Activated CD8-positive, alpha-beta T cell treated with anti-CD3 and anti-CD28 coated beads for 36 hours (primary cell): ENCODE measurements around the gene GMPS. TPM values are rescaled to one million over a fixed set of nuclear protein-coding genes. Genes with fewer than 3 reads are reported as not detected.
"Not testable (repeated sequence)": the region's sequence is repeated elsewhere in the genome, so short reads cannot be mapped to it uniquely, and the experiment has no call there.

Experiments
- ATAC-seq: fragments of 200-7000 bp; cut with Tn5 transposase; one replicate; pipeline ENCODE4 v1.10.0; 2021; ENCODE audit warnings: mild to moderate bottlenecking, moderate library complexity
- CTCF ChIA-PET: fragments of 350-600 bp; sonication (Branson Sonifier 250); formaldehyde crosslinking; loops from one replicate; lab custom pipeline; 2021; ENCODE audit warnings: antibody characterized with exemption; lab: Charles Lee
- POLR2A ChIA-PET: fragments of 350-600 bp; sonication (Branson Sonifier 250); formaldehyde crosslinking; loops from one replicate; lab custom pipeline; 2021; ENCODE audit warnings: antibody characterized with exemption; lab: Charles Lee
- DNase-seq: peaks from one replicate; pipeline ENCODE4 v3.0.0-alpha.2; 2020
- H3K27ac Mint-ChIP-seq: one replicate; pipeline ENCODE4 v1.8.0; 2021; ENCODE audit warnings: mild to moderate bottlenecking, mixed read lengths
- H3K27me3 Mint-ChIP-seq: one replicate; pipeline ENCODE4 v1.8.0; 2021; ENCODE audit warnings: mixed read lengths
- H3K36me3 Mint-ChIP-seq: one replicate; pipeline ENCODE4 v1.8.0; 2021; ENCODE audit warnings: low read depth, mixed read lengths
- H3K4me1 Mint-ChIP-seq: one replicate; pipeline ENCODE4 v1.8.0; 2021; ENCODE audit warnings: low read depth, mixed read lengths
- H3K4me3 Mint-ChIP-seq: one replicate; pipeline ENCODE4 v1.8.0; 2021; ENCODE audit warnings: mild to moderate bottlenecking, moderate library complexity, mixed read lengths
- H3K9me3 Mint-ChIP-seq: one replicate; pipeline ENCODE4 v1.8.0; 2021; ENCODE audit warnings: mixed read lengths
- intact Hi-C: fragments of 100-400 bp; cut with micrococcal nuclease; formaldehyde crosslinking; loops from one replicate; pipeline ENCODE4 v1.10.0; 2022
- total RNA-seq, 2 experiments: library from RNA; stranded (reverse); gene quantifications; one replicate each; pipeline ENCODE4 v1.2.3, GENCODE V29; 2021
- TF ChIP-seq, protein P1 (sequence below): fragments of 200-600 bp; IDR thresholded peaks from one replicate; pipeline ENCODE4 v1.8.0; 2022; ENCODE audit warnings: antibody characterized with exemption, mild to moderate bottlenecking

The GMPS gene
- total RNA-seq, 2 experiments from 2014 or later = 143 to 148 TPM

DNA sequence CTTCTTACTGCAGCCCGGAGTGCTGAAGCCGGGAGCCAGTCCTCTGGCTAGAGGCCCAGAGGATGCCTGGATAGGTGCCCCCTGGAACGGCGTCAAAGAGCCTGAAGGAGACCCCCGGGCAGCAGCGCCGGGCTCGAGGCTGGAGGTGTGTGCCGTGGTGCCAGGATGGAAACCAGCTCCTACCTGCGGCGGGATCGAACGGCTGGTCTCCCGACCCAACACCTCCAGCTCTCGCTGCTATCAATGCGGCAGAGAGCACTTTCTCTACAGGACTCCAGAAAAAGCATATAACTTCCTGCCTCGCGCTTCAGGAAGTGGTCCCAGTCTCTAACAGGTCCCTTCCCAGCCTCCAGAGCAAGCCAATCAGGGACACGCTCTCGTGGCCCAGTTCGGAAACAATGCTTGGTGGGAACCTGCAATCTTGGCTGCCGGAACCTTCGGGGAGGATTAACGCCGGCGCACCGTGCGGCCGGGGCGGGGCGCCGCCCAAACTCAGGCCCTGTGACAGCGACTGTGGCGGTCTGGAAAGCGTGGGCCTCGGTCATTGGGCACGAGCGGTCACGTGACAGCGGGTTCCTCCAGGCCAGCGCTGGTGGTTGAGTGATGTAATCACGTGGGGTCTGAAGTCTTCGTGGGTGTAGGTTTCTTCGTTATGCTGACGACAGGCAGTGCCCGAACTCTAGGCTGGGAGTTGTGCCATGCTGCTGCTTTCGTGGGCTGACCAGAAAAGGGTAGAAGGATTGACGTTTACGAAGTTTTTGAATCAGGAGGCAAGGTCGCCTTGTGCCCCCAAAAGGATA, 16.1 kb upstream of the GMPS start, which contains the start of gene SLC33A1:
SLC33A1 (minus strand) TSS at position 287 of the 800 bp plus-strand sequence. CDS start 430 bp downstream, outside the sequence.
- Mint-ChIP-seq H3K4me1 (peaks cover 16% of the 10 kb centered on the region), H3K4me3 (peak within 1 kb of the TSS; percentile 87), H3K27me3 (no peaks in the 10 kb centered on the region), H3K9me3 (no peaks in the 10 kb centered on the region), H3K27ac (peak within 1 kb of the TSS; percentile 100), H3K36me3 (peaks cover 29% of the 10 kb centered on the region)
- intact Hi-C loops = loop anchor here (1.0 to 10.0 kb wide), 3 partner anchors 16 to 100 kb away; partner anchors contain the start of genes C3orf33 and GMPS
- TF ChIP-seq, protein P1, sequence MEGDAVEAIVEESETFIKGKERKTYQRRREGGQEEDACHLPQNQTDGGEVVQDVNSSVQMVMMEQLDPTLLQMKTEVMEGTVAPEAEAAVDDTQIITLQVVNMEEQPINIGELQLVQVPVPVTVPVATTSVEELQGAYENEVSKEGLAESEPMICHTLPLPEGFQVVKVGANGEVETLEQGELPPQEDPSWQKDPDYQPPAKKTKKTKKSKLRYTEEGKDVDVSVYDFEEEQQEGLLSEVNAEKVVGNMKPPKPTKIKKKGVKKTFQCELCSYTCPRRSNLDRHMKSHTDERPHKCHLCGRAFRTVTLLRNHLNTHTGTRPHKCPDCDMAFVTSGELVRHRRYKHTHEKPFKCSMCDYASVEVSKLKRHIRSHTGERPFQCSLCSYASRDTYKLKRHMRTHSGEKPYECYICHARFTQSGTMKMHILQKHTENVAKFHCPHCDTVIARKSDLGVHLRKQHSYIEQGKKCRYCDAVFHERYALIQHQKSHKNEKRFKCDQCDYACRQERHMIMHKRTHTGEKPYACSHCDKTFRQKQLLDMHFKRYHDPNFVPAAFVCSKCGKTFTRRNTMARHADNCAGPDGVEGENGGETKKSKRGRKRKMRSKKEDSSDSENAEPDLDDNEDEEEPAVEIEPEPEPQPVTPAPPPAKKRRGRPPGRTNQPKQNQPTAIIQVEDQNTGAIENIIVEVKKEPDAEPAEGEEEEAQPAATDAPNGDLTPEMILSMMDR = no peak
- DNase-seq (peak; percentile 99), ATAC-seq (peak; percentile 94)
- CTCF ChIA-PET = interaction anchor here (1.0 to 3.2 kb wide), 6 partner anchors 8 to 48 kb away, joined by 3 to 23 read pairs (median 4); partner anchors contain the start of gene C3orf33
- POLR2A ChIA-PET = interaction anchor here (1.1 to 4.6 kb wide), 9 partner anchors 10 to 110 kb away, joined by 3 to 52 read pairs (median 5); partner anchors contain the start of genes C3orf33, GMPS and PLCH1

DNA sequence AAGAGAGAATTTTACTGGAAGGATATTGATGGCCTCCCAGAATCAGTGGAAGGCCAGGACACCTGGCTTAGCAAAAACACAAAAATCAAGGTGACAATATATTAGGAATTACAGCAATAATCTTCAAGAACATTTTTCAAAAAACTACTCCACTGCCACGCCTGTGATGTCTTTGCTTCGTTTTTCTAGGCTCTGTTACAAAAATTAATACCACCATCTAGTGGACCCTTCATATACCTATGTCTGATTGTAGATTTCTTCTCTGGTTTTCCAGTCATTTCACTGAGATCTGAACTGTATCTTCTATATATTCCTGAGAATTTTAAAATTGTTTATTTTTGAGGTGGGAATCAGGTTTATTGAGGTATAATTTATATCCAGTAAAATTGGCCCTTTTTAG, 10.6 kb upstream of the GMPS start:
- no peak overlapping the region for H3K4me3 Mint-ChIP-seq
- no peaks in the 10 kb centered on the region for H3K27me3 Mint-ChIP-seq
- TF ChIP-seq, protein P1 = no peak
- no peak overlapping the region for H3K27ac Mint-ChIP-seq
- intact Hi-C loops = loop anchor here (10.0 kb wide), 1 partner anchor 105 kb away; no protein-coding TSS in a partner anchor
- no peaks in the 10 kb centered on the region for H3K9me3 Mint-ChIP-seq
- no peaks in the 10 kb centered on the region for H3K36me3 Mint-ChIP-seq
- ChIA-PET CTCF (interaction anchor here (2.7 kb wide), 1 partner anchor 54 kb away, joined by 15 read pairs; the partner anchor contains the start of gene C3orf33), POLR2A (interaction anchor here (1.2 kb wide), 1 partner anchor 22 kb away, joined by 3 read pairs; no protein-coding TSS in a partner anchor)
- ATAC-seq (no peak), DNase-seq (no peak)
- peaks cover 19% of the 10 kb centered on the region for H3K4me1 Mint-ChIP-seq

DNA sequence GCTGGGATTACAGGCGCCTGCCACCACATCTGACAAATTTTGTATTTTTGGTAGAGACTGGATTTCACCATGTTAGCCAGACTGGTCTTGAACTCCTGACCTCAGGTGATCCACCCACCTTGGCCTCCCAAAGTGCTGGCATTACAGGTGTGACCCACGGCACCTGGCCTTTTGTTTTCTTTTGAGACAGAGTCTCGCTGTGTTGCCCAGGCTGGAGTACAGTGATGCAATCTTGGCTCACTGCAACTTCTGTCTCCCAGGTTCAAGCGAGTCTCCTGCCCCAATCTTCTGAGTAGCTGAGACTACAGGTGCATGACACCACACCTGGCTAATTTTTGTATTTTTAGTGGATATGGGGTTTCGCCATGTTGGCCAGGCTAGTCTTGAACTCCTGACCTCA, 10.0 kb upstream of the GMPS start:
- peaks cover 19% of the 10 kb centered on the region for H3K4me1 Mint-ChIP-seq
- ATAC-seq, DNase-seq, H3K27ac Mint-ChIP-seq, H3K9me3 Mint-ChIP-seq, H3K4me3 Mint-ChIP-seq, H3K36me3 Mint-ChIP-seq, H3K27me3 Mint-ChIP-seq, intact Hi-C loops: not testable (repeated sequence)
- POLR2A ChIA-PET = interaction anchor here (3.1 kb wide), 1 partner anchor 11 kb away, joined by 10 read pairs; no protein-coding TSS in a partner anchor
- CTCF ChIA-PET = interaction anchor here (1.4 to 2.6 kb wide), 2 partner anchors 9 to 55 kb away, joined by 3 to 10 read pairs; partner anchors contain the start of gene C3orf33

DNA sequence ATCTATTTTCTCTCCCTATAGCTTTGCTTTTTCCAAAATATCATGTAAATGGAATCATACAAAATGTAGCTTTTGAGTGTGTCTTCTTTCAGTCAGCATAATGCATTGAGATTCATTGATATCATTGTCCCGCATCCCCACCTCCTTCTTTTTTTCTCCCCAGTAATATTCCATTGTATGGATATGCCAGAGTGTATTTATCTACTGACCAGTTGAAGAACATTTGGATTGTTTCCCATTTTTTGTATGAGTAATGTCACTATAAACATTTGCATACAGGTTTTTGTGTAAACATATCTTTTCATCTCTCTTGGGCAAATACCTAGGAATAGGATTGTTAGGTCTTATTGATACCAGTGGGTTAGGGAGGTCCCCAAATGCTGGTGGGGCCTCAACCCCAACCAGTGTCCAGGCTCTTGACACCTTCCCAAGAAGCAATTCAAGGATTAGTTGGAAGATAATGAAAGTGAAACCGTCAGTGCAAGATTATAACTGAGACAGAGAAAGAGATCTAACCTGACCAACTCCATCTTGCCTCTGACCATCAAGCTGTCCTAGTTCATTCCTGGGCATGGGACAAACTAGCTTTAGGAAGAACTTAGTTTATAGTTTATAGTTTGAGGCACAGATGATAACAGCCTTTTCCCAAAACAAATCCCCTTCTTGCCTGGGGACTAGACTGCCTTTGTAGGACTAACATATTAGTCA, 8.8 kb upstream of the GMPS start:
- intact Hi-C loops = no loop called here
- no peaks in the 10 kb centered on the region for H3K9me3 Mint-ChIP-seq
- CTCF ChIA-PET = interaction anchor here (1.4 to 2.6 kb wide), 3 partner anchors 8 to 56 kb away, joined by 3 to 10 read pairs (median 4); partner anchors contain the start of gene C3orf33
- H3K36me3 Mint-ChIP-seq = no peaks in the 10 kb centered on the region
- peaks cover 19% of the 10 kb centered on the region for H3K4me1 Mint-ChIP-seq
- H3K4me3 Mint-ChIP-seq = no peak overlapping the region
- ATAC-seq (no peak), DNase-seq (no peak)
- H3K27ac Mint-ChIP-seq = peak overlapping the region; percentile 77
- H3K27me3 Mint-ChIP-seq = no peaks in the 10 kb centered on the region
- POLR2A ChIA-PET = interaction anchor here (0.7 to 3.1 kb wide), 2 partner anchors 10 to 32 kb away, joined by 3 to 10 read pairs; no protein-coding TSS in a partner anchor
- TF ChIP-seq, protein P1 = no peak

DNA sequence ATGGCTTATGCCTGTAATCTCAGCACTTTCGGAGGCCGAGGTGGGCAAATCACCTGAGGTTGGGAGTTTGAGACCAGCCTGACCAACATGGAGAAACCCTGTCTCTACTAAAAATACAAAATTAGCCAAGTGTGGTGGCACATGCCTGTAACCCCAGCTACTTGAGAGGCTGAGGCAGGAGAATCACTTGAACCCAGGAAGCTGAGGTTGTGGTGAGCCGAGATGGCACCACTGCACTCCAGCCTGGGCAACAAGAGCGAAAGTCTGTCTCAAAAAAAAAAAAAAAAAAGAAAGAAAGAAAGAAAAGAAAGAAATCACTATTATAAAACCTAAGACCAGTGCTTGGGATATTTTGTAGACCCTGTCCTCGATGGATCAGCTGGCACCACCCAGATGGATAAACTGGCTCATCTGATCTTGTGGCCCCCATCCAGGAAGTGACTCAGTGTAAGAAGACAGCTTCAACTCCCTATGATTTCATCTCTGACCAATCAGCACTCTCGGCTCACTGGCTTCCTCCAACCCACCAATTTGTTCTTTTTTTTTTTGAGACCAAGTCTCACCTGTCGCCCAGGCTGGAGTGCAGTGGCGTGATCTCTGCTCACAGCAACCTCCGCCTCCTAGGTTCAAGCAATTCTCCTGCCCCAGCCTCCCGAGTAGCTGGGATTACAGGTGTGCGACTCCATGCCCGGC, 8.0 kb upstream of the GMPS start:
- intact Hi-C loops = not testable (repeated sequence)
- peak overlapping the region; percentile 77 for H3K27ac Mint-ChIP-seq

More for the DNA sequence above, 8.0 kb upstream of the GMPS start:
- H3K36me3 Mint-ChIP-seq, H3K27me3 Mint-ChIP-seq, H3K9me3 Mint-ChIP-seq: not testable (repeated sequence)
- Mint-ChIP-seq H3K4me3 (peak overlapping the region; percentile 29), H3K4me1 (peaks cover 19% of the 10 kb centered on the region)
- POLR2A ChIA-PET = interaction anchor here (3.1 kb wide), 1 partner anchor 9 kb away, joined by 10 read pairs; no protein-coding TSS in a partner anchor
- CTCF ChIA-PET = interaction anchor here (1.9 to 2.6 kb wide), 2 partner anchors 9 to 57 kb away, joined by 4 to 10 read pairs; partner anchors contain the start of gene C3orf33
- ATAC-seq (peak; percentile 98), DNase-seq (peak; percentile 88)
